ENCODE measurements around the gene RIMS3.

DNA sequence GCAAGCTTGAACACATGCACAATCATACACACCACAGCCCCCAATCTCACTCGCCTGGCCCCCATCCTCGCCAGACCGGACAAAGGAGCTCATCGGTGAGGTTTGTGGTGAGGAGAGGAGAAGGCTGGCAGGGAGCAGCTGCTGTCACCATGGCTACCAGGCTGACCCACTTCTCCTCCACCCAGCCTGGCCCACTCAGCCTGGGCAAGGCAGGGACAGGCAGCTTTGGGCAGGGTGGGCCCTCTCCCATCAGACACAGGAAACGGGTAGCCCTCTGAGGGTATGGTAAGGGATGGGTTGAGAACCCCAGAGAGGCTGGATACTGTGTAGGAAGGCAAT, 15.9 kb downstream of the RIMS3 start:
- TF ChIP-seq CTCF (IDR thresholded peaks at IDR 0.05; ENCODE audit: low read length) (no peak), EZH2phosphoT487 (IDR thresholded peaks at IDR 0.05; ENCODE audit: low read length) (no peak)
